BE2C (cell line): ENCODE results near the gene SAE1.

Experiments used
- DNase-seq: peaks from one replicate; pipeline ENCODE4 v3.0.0-alpha.2; 2020
- H3K27me3 ChIP-seq: fragments of 250-450 bp; sonication (Bioruptor Pico); 2 replicates; pipeline ENCODE4 v1.5.1; 2020; ENCODE audit warnings: mild to moderate bottlenecking
- H3K36me3 ChIP-seq: fragments of 250-450 bp; sonication (Bioruptor Pico); 2 replicates; pipeline ENCODE4 v1.5.1; 2020; ENCODE audit warnings: mild to moderate bottlenecking
- H3K4me1 ChIP-seq: fragments of 250-450 bp; sonication (Bioruptor Pico); 2 replicates; pipeline ENCODE4 v1.5.1; 2020
- H3K4me3 ChIP-seq: 2 replicates; pipeline ENCODE4 v1.5.1; 2011; ENCODE audit warnings: low read depth, low read length
- H3K9me3 ChIP-seq: fragments of 250-450 bp; sonication (Bioruptor Pico); 2 replicates; pipeline ENCODE4 v1.5.1; 2020
- CTCF ChIP-seq: IDR thresholded peaks from 2 replicates; pipeline ENCODE4 v1.5.1; 2012; ENCODE audit warnings: mild to moderate bottlenecking, low read depth, low read length

Gene SAE1

GRCh38 chr19:47253467-47253881 is 122.8 kb downstream of the SAE1 start:
- no peak for DNase-seq
- Histone ChIP-seq H3K4me3 (no peak overlapping the region), H3K27me3 (no peaks in the 10 kb centered on the region), H3K9me3 (no peaks in the 10 kb centered on the region), H3K4me1 (peaks cover 6% of the 10 kb centered on the region), H3K36me3 (no peaks in the 10 kb centered on the region)
- TF ChIP-seq CTCF, result no peak

GRCh38 chr19:47253970-47254369 is 123.3 kb downstream of the SAE1 start:
- TF ChIP-seq CTCF, result no peak
- H3K4me3 ChIP-seq, result no peak overlapping the region
- no peak for DNase-seq
- H3K9me3 ChIP-seq, result no peaks in the 10 kb centered on the region
- H3K36me3 ChIP-seq, result no peaks in the 10 kb centered on the region
- peaks cover 6% of the 10 kb centered on the region for H3K4me1 ChIP-seq
- no peaks in the 10 kb centered on the region for H3K27me3 ChIP-seq

- H3K9me3 ChIP-seq, result no peaks in the 10 kb centered on the region
- H3K4me3 ChIP-seq, result peak within 1 kb of the TSS; percentile 80
- peak; percentile 98 for DNase-seq
- peaks cover 5% of the 10 kb centered on the region for H3K36me3 ChIP-seq
- no peak for TF ChIP-seq CTCF
- H3K4me1 ChIP-seq, result peaks cover 6% of the 10 kb centered on the region
- H3K27me3 ChIP-seq, result no peaks in the 10 kb centered on the region
Observed at GRCh38 chr19:47255879-47256692, 125.5 kb downstream of the SAE1 start, which contains the start of gene CCDC9. Gene CCDC9 (plus strand): TSS chr19:47256525. CDS start chr19:47258401, 1,876 bp downstream.

- Histone ChIP-seq H3K27me3 (no peaks in the 10 kb centered on the region), H3K4me1 (peaks cover 6% of the 10 kb centered on the region), H3K4me3 (peak overlapping the region; percentile 80), H3K9me3 (no peaks in the 10 kb centered on the region), H3K36me3 (peaks cover 5% of the 10 kb centered on the region)
- TF ChIP-seq CTCF, result no peak
- DNase-seq, result peak; percentile 100
Observed at GRCh38 chr19:47256693-47257410, 126.2 kb downstream of the SAE1 start.

GRCh38 chr19:47257411-47258169 is 127.0 kb downstream of the SAE1 start:
- Histone ChIP-seq H3K4me3 (peak overlapping the region; percentile 68), H3K9me3 (no peaks in the 10 kb centered on the region), H3K36me3 (peaks cover 9% of the 10 kb centered on the region), H3K4me1 (peaks cover 6% of the 10 kb centered on the region), H3K27me3 (no peaks in the 10 kb centered on the region)
- no peak for DNase-seq
- no peak for TF ChIP-seq CTCF
